ENCODE data around the gene OR10H3.

OR10H3 gene

DNA sequence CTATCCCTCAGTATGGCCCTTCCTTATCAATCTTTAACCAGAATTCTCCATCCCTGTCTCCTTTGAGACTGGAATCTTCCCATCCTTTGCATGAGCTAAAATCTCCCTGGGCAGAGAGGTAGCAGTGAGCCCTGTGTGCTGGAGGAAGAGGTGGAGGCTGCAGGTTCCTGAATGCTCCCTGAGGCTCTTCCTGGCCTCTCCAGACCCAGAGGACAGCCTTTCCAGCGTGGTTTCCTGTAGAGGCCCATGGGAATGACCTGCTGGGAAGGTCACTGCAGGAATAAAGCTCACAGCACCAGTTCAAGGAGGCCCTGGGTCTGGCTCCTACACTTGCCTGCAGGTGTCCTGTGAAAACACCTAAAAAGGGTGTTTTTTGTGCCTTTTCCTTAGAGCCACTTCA lies 5.4 kb upstream of the OR10H3 start:
- H3K36me3 ChIP-seq (replicated peaks; ENCODE audit: low read depth, low read length): no peaks in the 10 kb centered on the region
- H3K27ac ChIP-seq (ENCODE audit: low read length): no peak overlapping the region
- H2AFZ ChIP-seq (ENCODE audit: low read depth, low read length): no peak overlapping the region
- H3K79me2 ChIP-seq (ENCODE audit: low read length): no peaks in the 10 kb centered on the region
- peaks cover 4% of the 10 kb centered on the region; the same call in 1 of the 2 replicates for H3K27me3 ChIP-seq (ENCODE audit: low read depth, low read length)
- no peak for TF ChIP-seq EZH2phosphoT487 (IDR thresholded peaks at IDR 0.05; ENCODE audit: low read depth)
- TF ChIP-seq, protein P1, sequence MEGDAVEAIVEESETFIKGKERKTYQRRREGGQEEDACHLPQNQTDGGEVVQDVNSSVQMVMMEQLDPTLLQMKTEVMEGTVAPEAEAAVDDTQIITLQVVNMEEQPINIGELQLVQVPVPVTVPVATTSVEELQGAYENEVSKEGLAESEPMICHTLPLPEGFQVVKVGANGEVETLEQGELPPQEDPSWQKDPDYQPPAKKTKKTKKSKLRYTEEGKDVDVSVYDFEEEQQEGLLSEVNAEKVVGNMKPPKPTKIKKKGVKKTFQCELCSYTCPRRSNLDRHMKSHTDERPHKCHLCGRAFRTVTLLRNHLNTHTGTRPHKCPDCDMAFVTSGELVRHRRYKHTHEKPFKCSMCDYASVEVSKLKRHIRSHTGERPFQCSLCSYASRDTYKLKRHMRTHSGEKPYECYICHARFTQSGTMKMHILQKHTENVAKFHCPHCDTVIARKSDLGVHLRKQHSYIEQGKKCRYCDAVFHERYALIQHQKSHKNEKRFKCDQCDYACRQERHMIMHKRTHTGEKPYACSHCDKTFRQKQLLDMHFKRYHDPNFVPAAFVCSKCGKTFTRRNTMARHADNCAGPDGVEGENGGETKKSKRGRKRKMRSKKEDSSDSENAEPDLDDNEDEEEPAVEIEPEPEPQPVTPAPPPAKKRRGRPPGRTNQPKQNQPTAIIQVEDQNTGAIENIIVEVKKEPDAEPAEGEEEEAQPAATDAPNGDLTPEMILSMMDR (IDR thresholded peaks at IDR 0.05; ENCODE audit: low read depth, low read length): no peak
- H3K9me3 ChIP-seq (ENCODE audit: insufficient read depth, low read length): no peaks in the 10 kb centered on the region
- H3K9ac ChIP-seq (ENCODE audit: low read length): no peak overlapping the region
- H4K20me1 ChIP-seq (ENCODE audit: insufficient read depth, low read length): no peaks in the 10 kb centered on the region
- H3K4me2 ChIP-seq (ENCODE audit: low read length): no peak overlapping the region
- no peaks in the 10 kb centered on the region for H3K4me1 ChIP-seq (ENCODE audit: low read length)
- H3K4me3 ChIP-seq (ENCODE audit: low read length): no peak overlapping the region

DNA sequence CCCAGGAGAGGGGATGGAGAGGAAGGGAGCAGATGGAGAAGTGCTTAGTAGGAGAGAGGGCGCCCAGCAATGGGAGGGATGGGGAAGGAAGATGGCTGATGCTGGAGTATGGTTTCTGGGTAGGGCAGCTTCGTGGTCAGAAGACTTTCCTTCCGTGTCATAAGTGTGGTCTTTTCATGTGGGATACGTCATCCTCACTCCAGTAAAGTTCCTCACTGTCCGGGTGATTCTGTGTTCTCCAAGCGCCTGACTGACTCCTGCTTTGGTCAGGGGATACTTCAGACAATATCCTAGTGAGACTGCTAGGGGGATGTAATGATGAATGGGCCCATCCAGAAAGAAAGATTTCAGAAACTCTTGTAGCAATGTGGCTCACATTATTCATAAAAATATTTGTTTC lies 3.9 kb upstream of the OR10H3 start:
- Histone ChIP-seq H3K27ac (ENCODE audit: low read length) (no peak overlapping the region), H3K27me3 (ENCODE audit: low read depth, low read length) (peaks cover 4% of the 10 kb centered on the region; the same call in 1 of the 2 replicates), H3K4me3 (ENCODE audit: low read length) (no peak overlapping the region), H4K20me1 (ENCODE audit: insufficient read depth, low read length) (no peaks in the 10 kb centered on the region), H3K36me3 (replicated peaks; ENCODE audit: low read depth, low read length) (no peaks in the 10 kb centered on the region), H3K9me3 (ENCODE audit: insufficient read depth, low read length) (no peaks in the 10 kb centered on the region), H3K4me2 (ENCODE audit: low read length) (no peak overlapping the region), H3K9ac (ENCODE audit: low read length) (no peak overlapping the region), H3K79me2 (ENCODE audit: low read length) (no peaks in the 10 kb centered on the region), H2AFZ (ENCODE audit: low read depth, low read length) (no peak overlapping the region), H3K4me1 (ENCODE audit: low read length) (no peaks in the 10 kb centered on the region)
- TF ChIP-seq, protein P1 (IDR thresholded peaks at IDR 0.05; ENCODE audit: low read depth, low read length): no peak
- no peak for TF ChIP-seq EZH2phosphoT487 (IDR thresholded peaks at IDR 0.05; ENCODE audit: low read depth)

DNA sequence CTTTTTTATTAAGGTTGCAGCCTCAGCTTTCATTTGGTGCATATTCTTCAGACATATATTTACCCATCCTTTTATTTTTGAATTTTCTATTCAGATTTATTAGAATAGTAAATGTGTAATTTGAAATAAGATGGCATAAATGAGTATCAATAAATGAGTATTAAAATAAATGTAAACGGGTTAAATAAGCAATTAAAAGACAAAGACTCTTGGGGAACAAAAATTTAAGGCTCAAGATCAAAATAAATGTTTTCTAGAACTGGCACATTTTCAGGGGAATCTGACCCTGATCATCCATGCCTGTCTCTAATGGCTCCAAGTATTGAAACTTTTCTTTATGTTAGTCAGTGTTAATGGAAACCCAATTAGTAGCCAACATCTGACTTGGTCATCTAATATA lies 3.0 kb downstream of the OR10H3 start:
- Histone ChIP-seq H3K36me3 (replicated peaks; ENCODE audit: low read depth, low read length) (no peaks in the 10 kb centered on the region), H3K4me2 (ENCODE audit: low read length) (no peak overlapping the region), H2AFZ (ENCODE audit: low read depth, low read length) (no peak overlapping the region), H3K4me3 (ENCODE audit: low read length) (no peak overlapping the region), H3K79me2 (ENCODE audit: low read length) (no peaks in the 10 kb centered on the region), H3K9me3 (ENCODE audit: insufficient read depth, low read length) (peaks cover 4% of the 10 kb centered on the region; the same call in 1 of the 2 replicates), H3K27ac (ENCODE audit: low read length) (no peak overlapping the region), H3K27me3 (ENCODE audit: low read depth, low read length) (no peaks in the 10 kb centered on the region), H3K9ac (ENCODE audit: low read length) (no peak overlapping the region), H3K4me1 (ENCODE audit: low read length) (no peaks in the 10 kb centered on the region), H4K20me1 (ENCODE audit: insufficient read depth, low read length) (no peaks in the 10 kb centered on the region)
- TF ChIP-seq, protein P1 (IDR thresholded peaks at IDR 0.05; ENCODE audit: low read depth, low read length): no peak

DNA sequence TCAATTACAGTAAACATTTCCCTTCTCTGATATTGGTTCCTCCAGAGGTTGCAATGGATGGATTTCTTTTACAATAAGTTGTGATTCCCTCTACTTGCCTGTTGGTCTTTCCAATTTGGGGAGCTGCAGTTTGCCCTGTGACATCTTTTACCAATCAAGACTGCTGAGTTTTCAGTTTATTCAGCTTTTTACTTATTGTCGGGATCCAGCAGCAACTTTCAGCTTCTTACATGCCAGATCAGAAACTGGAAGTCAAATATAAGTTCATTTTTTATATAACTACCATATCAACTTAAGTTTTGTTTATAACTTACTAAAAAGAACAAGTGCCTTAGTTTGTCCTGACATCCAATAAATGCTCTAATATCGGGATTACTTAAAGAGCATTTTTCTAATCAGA lies 10.5 kb downstream of the OR10H3 start:
- Histone ChIP-seq H4K20me1 (ENCODE audit: insufficient read depth, low read length) (no peaks in the 10 kb centered on the region), H3K4me2 (ENCODE audit: low read length) (no peak overlapping the region), H3K9me3 (ENCODE audit: insufficient read depth, low read length) (no peaks in the 10 kb centered on the region), H3K27ac (ENCODE audit: low read length) (no peak overlapping the region), H3K9ac (ENCODE audit: low read length) (no peak overlapping the region), H3K4me1 (ENCODE audit: low read length) (no peaks in the 10 kb centered on the region), H2AFZ (ENCODE audit: low read depth, low read length) (no peak overlapping the region), H3K36me3 (replicated peaks; ENCODE audit: low read depth, low read length) (no peaks in the 10 kb centered on the region), H3K4me3 (ENCODE audit: low read length) (no peak overlapping the region), H3K27me3 (ENCODE audit: low read depth, low read length) (peaks cover 13% of the 10 kb centered on the region; the same call in 1 of the 2 replicates), H3K79me2 (ENCODE audit: low read length) (no peaks in the 10 kb centered on the region)
- TF ChIP-seq, protein P1 (IDR thresholded peaks at IDR 0.05; ENCODE audit: low read depth, low read length): no peak
- TF ChIP-seq EZH2phosphoT487 (IDR thresholded peaks at IDR 0.05; ENCODE audit: low read depth): no peak
